Caco-2 (cell line): ENCODE data around the gene FRMD4A. TPM values are rescaled to one million over a fixed set of nuclear protein-coding genes. Genes with fewer than 3 reads are reported as not detected.
"Not testable (repeated sequence)": the region's sequence is repeated elsewhere in the genome, so short reads cannot be mapped to it uniquely, and the experiment has no call there.

Experiments
- BruUV-seq: library from RNA; stranded (reverse); fragments of 400-500 nt; replicated peaks from 2 replicates; lab custom pipeline; 2021; lab: Mats Ljungman, UMichigan
- CTCF ChIA-PET: fragments of 300-600 bp; sonication (Branson Sonifier 250); formaldehyde crosslinking; loops from one replicate; lab custom pipeline; 2022; ENCODE audit warnings: antibody characterized with exemption; lab: Charles Lee
- POLR2A ChIA-PET: fragments of 300-600 bp; sonication (Branson Sonifier 250); formaldehyde crosslinking; loops from one replicate; lab custom pipeline; 2022; ENCODE audit warnings: antibody characterized with exemption; lab: Charles Lee
- DNase-seq, 2 experiments: peaks; one replicate each; pipeline versions ENCODE4 v3.0.0 to v3.0.0-alpha.2; 2020 to 2022
- H3K27me3 ChIP-seq: replicated peaks from 2 replicates; pipeline ENCODE4 v1.6.0; 2011; ENCODE audit warnings: low read length; ENCODE audit not compliant: control insufficient read depth, insufficient read depth
- H3K36me3 ChIP-seq: 2 replicates; pipeline ENCODE4 v1.5.1; 2011; ENCODE audit warnings: low read length; ENCODE audit not compliant: control insufficient read depth, insufficient read depth
- H3K4me1 ChIP-seq: fragments of 250-450 bp; sonication (Bioruptor Pico); 2 replicates; pipeline ENCODE4 v1.5.1; 2020; ENCODE audit warnings: mild to moderate bottlenecking
- H3K4me3 ChIP-seq: 2 replicates; pipeline ENCODE4 v1.5.1; 2011; ENCODE audit warnings: low read depth, mild to moderate bottlenecking, control low read depth, low read length
- H3K9me3 ChIP-seq: fragments of 250-450 bp; sonication (Bioruptor Pico); 2 replicates; pipeline ENCODE4 v1.5.1; 2020; ENCODE audit warnings: mild to moderate bottlenecking, moderate library complexity
- H3K27ac Mint-ChIP-seq: one replicate; pipeline ENCODE4 v1.8.0; 2022; ENCODE audit warnings: mixed read lengths; ENCODE audit not compliant: unreplicated experiment
- H3K27me3 Mint-ChIP-seq: one replicate; pipeline ENCODE4 v1.8.0; 2022; ENCODE audit warnings: mixed read lengths; ENCODE audit not compliant: insufficient read depth, unreplicated experiment
- H3K36me3 Mint-ChIP-seq: one replicate; pipeline ENCODE4 v1.8.0; 2022; ENCODE audit warnings: mild to moderate bottlenecking, mixed read lengths; ENCODE audit not compliant: insufficient read depth, unreplicated experiment
- H3K4me1 Mint-ChIP-seq: one replicate; pipeline ENCODE4 v1.8.0; 2022; ENCODE audit warnings: low read depth, mixed read lengths; ENCODE audit not compliant: unreplicated experiment
- H3K4me3 Mint-ChIP-seq: one replicate; pipeline ENCODE4 v1.8.0; 2022; ENCODE audit warnings: mild to moderate bottlenecking, moderate library complexity, mixed read lengths; ENCODE audit not compliant: unreplicated experiment
- H3K9me3 Mint-ChIP-seq: one replicate; pipeline ENCODE4 v1.8.0; 2022; ENCODE audit warnings: mixed read lengths; ENCODE audit not compliant: unreplicated experiment
- intact Hi-C: fragments of 100-400 bp; cut with micrococcal nuclease; formaldehyde crosslinking; loops from one replicate; pipeline ENCODE4 v1.10.0; 2022; ENCODE audit not compliant: unreplicated experiment
- total RNA-seq: library from RNA; stranded (reverse); gene quantifications from 2 replicates; pipeline ENCODE4 v1.2.3, GENCODE V29; 2022
- TF ChIP-seq, protein P1 (sequence below), 2 experiments: fragments of 200-600 bp in 1 of 2; IDR thresholded peaks; 1 replicate in 1 of 2; 2 replicates in 1 of 2; pipeline versions ENCODE4 v1.5.1 to v1.8.0; 2011 to 2022; ENCODE audit warnings: antibody characterized with exemption in 1 of 2, control low read depth in 1 of 2, inconsistent platforms in 1 of 2, low read depth in 1 of 2, low read length in 1 of 2, mild to moderate bottlenecking in 1 of 2, moderate library complexity in 1 of 2; ENCODE audit not compliant: insufficient read depth in 1 of 2, severe bottlenecking in 1 of 2, unreplicated experiment in 1 of 2

The FRMD4A gene
- total RNA-seq, 1 experiment from 2014 or later, result 52.1 TPM

DNA sequence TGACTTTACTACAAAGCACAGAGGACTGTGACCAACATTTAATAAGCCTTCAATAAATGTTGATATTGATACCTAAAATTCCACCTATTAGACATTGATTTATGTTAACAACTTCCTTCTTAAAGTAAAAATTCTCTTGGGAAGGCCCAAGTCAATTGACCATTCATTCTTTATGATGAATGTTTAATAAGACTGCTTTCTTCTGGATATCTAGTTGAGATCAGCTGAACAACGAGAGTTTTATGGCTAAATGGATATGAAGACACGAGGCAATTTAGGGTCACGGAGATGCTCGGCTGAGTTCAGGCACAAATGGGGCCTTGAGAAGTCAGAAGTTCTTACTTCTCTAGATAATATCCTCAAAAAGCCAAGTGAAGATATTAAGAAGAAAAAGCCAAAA lies 258.8 kb downstream of the FRMD4A start:
- Histone ChIP-seq H3K27me3 (no peaks in the 10 kb centered on the region; the same call in 1 of the 2 replicates), H3K9me3 (no peaks in the 10 kb centered on the region), H3K36me3 (no peaks in the 10 kb centered on the region), H3K4me1 (peaks cover 7% of the 10 kb centered on the region), H3K4me3 (no peak overlapping the region)
- Mint-ChIP-seq H3K4me1 (peaks cover 7% of the 10 kb centered on the region), H3K36me3 (peaks cover 4% of the 10 kb centered on the region), H3K27me3 (peaks cover 3% of the 10 kb centered on the region), H3K27ac (no peak overlapping the region), H3K9me3 (no peaks in the 10 kb centered on the region), H3K4me3 (no peak overlapping the region)
- ChIA-PET POLR2A (no interaction called here), CTCF (no interaction called here)
- no peak for DNase-seq
- TF ChIP-seq, protein P1, sequence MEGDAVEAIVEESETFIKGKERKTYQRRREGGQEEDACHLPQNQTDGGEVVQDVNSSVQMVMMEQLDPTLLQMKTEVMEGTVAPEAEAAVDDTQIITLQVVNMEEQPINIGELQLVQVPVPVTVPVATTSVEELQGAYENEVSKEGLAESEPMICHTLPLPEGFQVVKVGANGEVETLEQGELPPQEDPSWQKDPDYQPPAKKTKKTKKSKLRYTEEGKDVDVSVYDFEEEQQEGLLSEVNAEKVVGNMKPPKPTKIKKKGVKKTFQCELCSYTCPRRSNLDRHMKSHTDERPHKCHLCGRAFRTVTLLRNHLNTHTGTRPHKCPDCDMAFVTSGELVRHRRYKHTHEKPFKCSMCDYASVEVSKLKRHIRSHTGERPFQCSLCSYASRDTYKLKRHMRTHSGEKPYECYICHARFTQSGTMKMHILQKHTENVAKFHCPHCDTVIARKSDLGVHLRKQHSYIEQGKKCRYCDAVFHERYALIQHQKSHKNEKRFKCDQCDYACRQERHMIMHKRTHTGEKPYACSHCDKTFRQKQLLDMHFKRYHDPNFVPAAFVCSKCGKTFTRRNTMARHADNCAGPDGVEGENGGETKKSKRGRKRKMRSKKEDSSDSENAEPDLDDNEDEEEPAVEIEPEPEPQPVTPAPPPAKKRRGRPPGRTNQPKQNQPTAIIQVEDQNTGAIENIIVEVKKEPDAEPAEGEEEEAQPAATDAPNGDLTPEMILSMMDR (IDR thresholded peaks at IDR 0.05; ENCODE audit: insufficient read depth in 1 of 2, low read depth in 1 of 2, low read length in 1 of 2, severe bottlenecking in 1 of 2, unreplicated experiment in 1 of 2), result no peak
- intact Hi-C loops, result no loop called here
- BruUV-seq, result no TSS peak

DNA sequence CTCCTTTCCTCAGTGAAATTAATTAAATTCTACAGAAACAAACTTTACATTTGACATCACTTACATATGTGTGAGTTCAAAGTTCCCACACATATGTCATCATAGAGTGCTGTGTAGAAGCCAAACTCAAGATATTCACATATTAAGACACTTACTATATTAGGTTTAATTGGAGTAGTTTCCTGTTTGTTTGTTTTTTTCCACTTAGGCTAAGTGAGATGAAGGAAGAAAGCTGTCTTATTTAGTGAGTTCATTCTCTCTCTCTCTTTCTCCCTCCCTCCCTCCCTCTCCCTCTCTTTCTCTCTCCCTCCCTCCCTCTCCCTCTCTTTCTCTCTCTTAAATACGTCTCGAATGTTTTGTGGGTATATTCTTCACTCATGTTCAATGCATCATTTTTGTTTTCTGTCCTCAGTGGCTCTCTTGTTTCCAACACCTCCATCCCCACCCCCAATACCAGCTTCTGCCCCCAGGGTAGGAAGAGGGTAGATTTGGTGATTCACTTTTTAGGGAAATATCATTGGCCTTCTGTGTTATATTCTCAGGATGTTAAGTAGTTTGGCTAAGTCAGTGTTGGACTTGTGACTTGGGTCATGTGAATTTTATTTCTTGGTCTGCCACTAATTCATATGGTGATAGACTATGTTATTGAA lies 262.0 kb downstream of the FRMD4A start:
- intact Hi-C loops, result no loop called here
- no peak overlapping the region for H3K4me3 Mint-ChIP-seq
- H3K4me1 Mint-ChIP-seq, result no peaks in the 10 kb centered on the region
- CTCF ChIA-PET, result no interaction called here
- no TSS peak for BruUV-seq
- H3K27me3 Mint-ChIP-seq, result peaks cover 3% of the 10 kb centered on the region
- TF ChIP-seq, protein P1 (IDR thresholded peaks at IDR 0.05; ENCODE audit: insufficient read depth in 1 of 2, low read depth in 1 of 2, low read length in 1 of 2, severe bottlenecking in 1 of 2, unreplicated experiment in 1 of 2), result no peak
- H3K27ac Mint-ChIP-seq, result no peak overlapping the region
- no peak overlapping the region for H3K4me3 ChIP-seq
- H3K27me3 ChIP-seq, result no peaks in the 10 kb centered on the region; the same call in 1 of the 2 replicates
- H3K9me3 ChIP-seq, result no peaks in the 10 kb centered on the region
- POLR2A ChIA-PET, result no interaction called here
- H3K36me3 ChIP-seq, result no peaks in the 10 kb centered on the region
- no peak for DNase-seq
- H3K36me3 Mint-ChIP-seq, result peaks cover 1% of the 10 kb centered on the region
- peaks cover under 1% of the 10 kb centered on the region for H3K4me1 ChIP-seq
- no peaks in the 10 kb centered on the region for H3K9me3 Mint-ChIP-seq

DNA sequence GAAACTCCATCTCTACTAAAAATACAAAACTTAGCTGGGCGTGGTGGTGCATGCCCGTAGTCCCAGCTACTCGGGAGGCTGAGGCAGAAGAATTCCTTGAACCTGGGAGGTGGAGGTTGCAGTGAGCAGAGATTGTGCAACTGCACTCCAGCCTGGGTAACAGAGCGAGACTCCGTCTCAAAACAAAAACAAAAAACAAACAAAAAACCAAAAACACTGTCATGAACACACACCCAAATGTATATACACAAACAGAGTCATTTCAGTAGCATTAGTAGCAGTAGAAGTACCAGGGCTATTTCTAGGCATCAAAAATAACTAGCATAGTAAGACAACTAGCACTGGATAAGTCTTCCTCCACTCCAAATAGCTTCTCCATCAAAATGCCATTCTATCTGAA lies 263.1 kb downstream of the FRMD4A start:
- H3K27me3 Mint-ChIP-seq, H3K4me1 Mint-ChIP-seq, CTCF ChIA-PET, POLR2A ChIA-PET, H3K27ac Mint-ChIP-seq, H3K4me1 ChIP-seq, DNase-seq, H3K4me3 ChIP-seq, BruUV-seq, H3K4me3 Mint-ChIP-seq, H3K36me3 Mint-ChIP-seq, H3K9me3 ChIP-seq, H3K27me3 ChIP-seq, H3K36me3 ChIP-seq, H3K9me3 Mint-ChIP-seq, intact Hi-C loops: not testable (repeated sequence)
